Stomach (tissue), 9 donors: ENCODE data around the gene DNAH6. TPM values are rescaled to one million over a fixed set of nuclear protein-coding genes. Genes with fewer than 3 reads are reported as not detected.

Experiments
- DNase-seq, 2 donors: peaks; one replicate each; pipeline versions ENCODE4 v3.0.0 to v3.0.0-alpha.2; 2013 to 2019
- H3K27ac ChIP-seq, 5 donors: fragments of 200-600 bp in 4 of 5; sonication (generic) in 4 of 5; one replicate each; pipeline ENCODE4 v1.5.1; 2013 to 2019; ENCODE audit warnings: mild to moderate bottlenecking in 1 of 5, moderate library complexity in 1 of 5
- H3K27me3 ChIP-seq, 3 donors: fragments of 200-600 bp; sonication (generic); one replicate each; pipeline ENCODE4 v1.5.1; 2017 to 2019; ENCODE audit warnings: mixed run types in 1 of 3
- H3K36me3 ChIP-seq, 4 donors: fragments of 200-600 bp; sonication (generic); 1 replicate in 3 of 4; 2 replicates in 1 of 4; pipeline ENCODE4 v1.5.1; 2016 to 2019
- H3K4me1 ChIP-seq, 4 donors: fragments of 200-600 bp; sonication (generic); one replicate each; pipeline ENCODE4 v1.5.1; 2016 to 2019
- H3K4me3 ChIP-seq, 4 donors: fragments of 200-600 bp; sonication (generic) in 3 of 4; one replicate each; pipeline ENCODE4 v1.5.1; 2016 to 2019; ENCODE audit warnings: mild to moderate bottlenecking in 1 of 4
- H3K9me3 ChIP-seq, 4 donors: fragments of 200-600 bp; sonication (generic); one replicate each; pipeline ENCODE4 v1.5.1; 2016 to 2019
- EP300 ChIP-seq: sonication (generic); formaldehyde crosslinking; IDR thresholded peaks from one replicate; pipeline ENCODE4 v1.6.1; 2017; ENCODE audit warnings: antibody characterized with exemption
- POLR2A ChIP-seq, 4 donors: fragments of 450-650 bp; IDR thresholded peaks; one replicate each; pipeline ENCODE4 v1.6.1; 2016; ENCODE audit warnings: antibody characterized with exemption in 4 of 4, control low read depth in 2 of 4, mild to moderate bottlenecking in 1 of 4, moderate library complexity in 1 of 4
- POLR2AphosphoS5 ChIP-seq, 3 donors: sonication (generic); formaldehyde crosslinking; IDR thresholded peaks; one replicate each; pipeline ENCODE4 v1.6.1; 2016; ENCODE audit warnings: antibody characterized with exemption in 3 of 3
- WGBS, 5 donors: extraction: QIAGEN DNeasy Blood & Tissue Kit in 3 of 5; methylation state at CpG; one replicate each; pipeline versions ENCODE4 v1.1.5 to v1.1.7; 2013 to 2018; 5-methylcytosine and 5-hydroxymethylcytosine counted together
- intact Hi-C: fragments of 100-400 bp; cut with DNase I; formaldehyde crosslinking; loops from one replicate; pipeline ENCODE4 v1.15.1; 2023; ENCODE audit warnings: low total_unique reads
- polyA plus RNA-seq, 3 donors: library from polyadenylated mRNA; stranded (reverse); fragments of 200-250 nt; gene quantifications; one replicate each; pipeline ENCODE4 v1.2.3, GENCODE V29; 2013
- total RNA-seq, 5 donors: library from RNA; depleted of rRNA; stranded (reverse); fragments of >200 nt; gene quantifications; one replicate each; pipeline versions ENCODE4 v1.1.0 to v1.2.3, GENCODE V29; 2014 to 2016
- TF ChIP-seq, protein P1 (sequence below), 7 experiments: fragments of 450-650 bp in 4 of 7; fragments of 200-600 bp in 3 of 7; sonication (generic) in 3 of 7; IDR thresholded peaks; one replicate each; pipeline ENCODE4 v1.5.1; 2016 to 2019; ENCODE audit warnings: antibody characterized with exemption in 7 of 7, control low read depth in 2 of 7, mild to moderate bottlenecking in 1 of 7
- donor health status: healthy with polysubstance abuse.
- donor health status: Bipolar disorder and iron deficiency.
- donor health status: healthy.

The DNAH6 gene
- total and polyA plus RNA-seq, 8 donors: 0.15 to 4.5 (median 0.44) TPM

DNA sequence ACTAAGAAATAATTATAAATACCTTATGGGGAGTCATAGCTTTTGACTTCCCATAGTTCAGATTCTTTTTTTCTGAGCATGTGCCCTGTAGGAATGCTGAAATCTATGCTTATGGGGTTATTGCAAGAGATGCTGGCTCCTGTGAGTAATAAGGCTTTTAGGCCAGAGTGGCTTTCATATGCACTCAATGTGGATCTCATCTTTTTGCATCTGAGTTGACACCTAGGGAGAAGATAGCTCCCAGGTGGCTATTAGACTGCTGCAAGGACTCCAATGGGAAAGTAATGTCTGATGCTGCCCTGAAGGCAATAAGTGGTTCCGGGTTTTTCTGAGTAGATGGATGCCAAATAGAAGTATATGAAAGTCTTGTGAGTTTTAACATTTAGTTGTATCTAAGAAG is 21.0 kb downstream of the DNAH6 start:
- TF ChIP-seq POLR2AphosphoS5 (IDR thresholded peaks at IDR 0.05): no peak
- TF ChIP-seq EP300: no peak
- TF ChIP-seq POLR2A (IDR thresholded peaks at IDR 0.05): no peak
- TF ChIP-seq, protein P1, sequence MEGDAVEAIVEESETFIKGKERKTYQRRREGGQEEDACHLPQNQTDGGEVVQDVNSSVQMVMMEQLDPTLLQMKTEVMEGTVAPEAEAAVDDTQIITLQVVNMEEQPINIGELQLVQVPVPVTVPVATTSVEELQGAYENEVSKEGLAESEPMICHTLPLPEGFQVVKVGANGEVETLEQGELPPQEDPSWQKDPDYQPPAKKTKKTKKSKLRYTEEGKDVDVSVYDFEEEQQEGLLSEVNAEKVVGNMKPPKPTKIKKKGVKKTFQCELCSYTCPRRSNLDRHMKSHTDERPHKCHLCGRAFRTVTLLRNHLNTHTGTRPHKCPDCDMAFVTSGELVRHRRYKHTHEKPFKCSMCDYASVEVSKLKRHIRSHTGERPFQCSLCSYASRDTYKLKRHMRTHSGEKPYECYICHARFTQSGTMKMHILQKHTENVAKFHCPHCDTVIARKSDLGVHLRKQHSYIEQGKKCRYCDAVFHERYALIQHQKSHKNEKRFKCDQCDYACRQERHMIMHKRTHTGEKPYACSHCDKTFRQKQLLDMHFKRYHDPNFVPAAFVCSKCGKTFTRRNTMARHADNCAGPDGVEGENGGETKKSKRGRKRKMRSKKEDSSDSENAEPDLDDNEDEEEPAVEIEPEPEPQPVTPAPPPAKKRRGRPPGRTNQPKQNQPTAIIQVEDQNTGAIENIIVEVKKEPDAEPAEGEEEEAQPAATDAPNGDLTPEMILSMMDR (IDR thresholded peaks at IDR 0.05): no peak
- H3K9me3 ChIP-seq: no peaks in the 10 kb centered on the region
- no peak for DNase-seq
- no peak overlapping the region for H3K27ac ChIP-seq
- no peak overlapping the region for H3K4me3 ChIP-seq
- 87 to 100% (median 96%) methylated on average over 1 of the region's 1 CpG for WGBS, 5 donors
- no peaks in the 10 kb centered on the region for H3K4me1 ChIP-seq
- no peaks in the 10 kb centered on the region for H3K27me3 ChIP-seq
- no peaks in the 10 kb centered on the region for H3K36me3 ChIP-seq
- intact Hi-C loops: no loop called here

DNA sequence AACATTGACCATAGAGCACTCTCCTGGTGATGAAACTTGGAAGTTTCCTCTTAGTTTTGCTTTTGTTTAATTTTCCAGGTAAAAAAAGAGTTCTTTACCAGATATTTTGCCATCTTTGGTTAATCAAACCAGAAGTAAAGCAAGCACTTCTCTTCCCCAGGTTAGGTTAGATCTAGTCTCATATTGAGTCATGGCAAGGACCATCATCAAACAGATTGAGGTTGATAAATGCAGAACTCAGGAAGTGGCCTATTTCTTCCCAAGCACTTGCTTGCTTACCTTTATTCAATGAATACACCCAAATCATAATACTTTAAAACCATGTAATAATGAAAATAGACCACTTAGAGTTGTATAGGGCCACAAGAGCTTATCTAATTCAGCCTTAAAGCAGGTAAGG is 23.4 kb downstream of the DNAH6 start:
- TF ChIP-seq POLR2AphosphoS5 (IDR thresholded peaks at IDR 0.05): no peak
- TF ChIP-seq EP300: no peak
- TF ChIP-seq, protein P1 (IDR thresholded peaks at IDR 0.05): no peak
- no peak for TF ChIP-seq POLR2A (IDR thresholded peaks at IDR 0.05)

DNA sequence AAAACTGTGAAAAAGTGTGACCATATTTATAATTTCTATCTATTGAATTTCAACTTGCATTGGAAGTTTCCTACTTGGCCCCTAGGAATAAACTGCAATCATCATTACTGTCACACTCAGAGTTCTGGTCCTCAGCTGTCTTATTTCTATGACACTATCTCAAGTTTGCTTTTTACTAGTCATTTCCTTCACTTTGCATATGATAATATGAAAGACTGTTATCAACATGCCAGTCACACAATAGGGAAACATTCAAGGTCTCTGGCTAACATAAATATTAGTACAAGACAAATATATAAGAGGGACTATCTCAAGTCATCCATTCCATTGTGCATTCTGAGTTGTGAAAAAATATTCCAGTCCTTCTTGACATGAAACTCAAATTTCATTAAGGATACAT is 28.7 kb downstream of the DNAH6 start:
- Histone ChIP-seq H3K36me3 (no peaks in the 10 kb centered on the region), H3K27ac (no peak overlapping the region), H3K9me3 (no peaks in the 10 kb centered on the region), H3K4me1 (no peaks in the 10 kb centered on the region), H3K27me3 (no peaks in the 10 kb centered on the region), H3K4me3 (no peak overlapping the region)
- intact Hi-C loops: no loop called here
- TF ChIP-seq POLR2A (IDR thresholded peaks at IDR 0.05): no peak
- no peak for TF ChIP-seq POLR2AphosphoS5 (IDR thresholded peaks at IDR 0.05)
- TF ChIP-seq, protein P1 (IDR thresholded peaks at IDR 0.05): no peak
- TF ChIP-seq EP300: no peak
- no peak for DNase-seq

More for the DNA sequence above, 23.4 kb downstream of the DNAH6 start:
- Histone ChIP-seq H3K27ac (no peak overlapping the region), H3K36me3 (no peaks in the 10 kb centered on the region), H3K27me3 (no peaks in the 10 kb centered on the region), H3K9me3 (no peaks in the 10 kb centered on the region), H3K4me1 (no peaks in the 10 kb centered on the region), H3K4me3 (no peak overlapping the region)
- intact Hi-C loops: no loop called here
- no peak for DNase-seq

GRCh38 chr2:84546551-84546950 is 30.3 kb downstream of the DNAH6 start:
- Histone ChIP-seq H3K27me3 (no peaks in the 10 kb centered on the region), H3K27ac (no peak overlapping the region), H3K9me3 (no peaks in the 10 kb centered on the region), H3K4me3 (no peak overlapping the region), H3K36me3 (no peaks in the 10 kb centered on the region), H3K4me1 (no peaks in the 10 kb centered on the region)
- DNase-seq: no peak
- intact Hi-C loops: no loop called here
- TF ChIP-seq POLR2A (IDR thresholded peaks at IDR 0.05) (no peak), EP300 (no peak), POLR2AphosphoS5 (IDR thresholded peaks at IDR 0.05) (no peak)
- TF ChIP-seq, protein P1 (IDR thresholded peaks at IDR 0.05): no peak
- 82 to 95% (median 90%) methylated on average over 2 of the region's 2 CpGs for WGBS, 5 donors
